ENCODE measurements around the gene CEBPA.

DNA sequence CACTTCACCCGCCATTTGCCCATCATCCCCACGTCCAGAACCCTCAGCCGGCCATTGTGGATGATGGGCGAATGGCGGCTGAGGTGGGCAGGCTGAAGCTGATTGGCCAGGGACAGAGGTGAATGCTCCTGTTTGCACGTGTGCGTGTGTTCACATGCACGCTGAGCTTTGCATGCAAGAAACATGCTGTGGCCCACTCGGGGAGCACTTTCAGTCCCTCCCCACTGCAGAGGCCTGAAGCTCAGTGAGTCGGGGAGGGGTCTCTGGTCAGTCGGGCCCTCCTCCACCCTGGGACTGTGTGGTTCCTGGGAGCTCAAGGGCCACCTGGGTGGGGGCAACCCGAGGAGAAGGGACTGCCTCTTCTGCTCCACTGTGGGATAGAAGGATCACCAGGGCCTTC lies 24.9 kb downstream of the CEBPA start:
- TF ChIP-seq POLR2A (IDR thresholded peaks at IDR 0.05) = no peak
- TF ChIP-seq CTCF (IDR thresholded peaks at IDR 0.05) = no peak

All from stomach (tissue), 4 donors.